Endothelial cell of umbilical vein (primary cell): ENCODE results near the gene GALNT8. TPM values are rescaled to one million over a fixed set of nuclear protein-coding genes. Genes with fewer than 3 reads are reported as not detected.

Experiments
- BruUV-seq: library from RNA; stranded (reverse); fragments of 400-500 nt; replicated peaks from 2 replicates; lab custom pipeline; 2021; lab: Mats Ljungman, UMichigan
- CTCF ChIA-PET: fragments of 300-600, 350-600 bp; sonication (Branson Sonifier 250); formaldehyde crosslinking; loops from one replicate; lab custom pipeline; 2021; ENCODE audit warnings: antibody characterized with exemption, inconsistent platforms; lab: Charles Lee
- POLR2A ChIA-PET: fragments of 300-600, 350-600 bp; sonication (Branson Sonifier 250); formaldehyde crosslinking; loops from one replicate; lab custom pipeline; 2021; ENCODE audit warnings: antibody characterized with exemption, inconsistent platforms; lab: Charles Lee
- DNase-seq: peaks from one replicate; pipeline ENCODE4 v3.0.0-alpha.2; 2011; ENCODE audit warnings: low read depth, low spot score
- FAIRE-seq: peaks from 2 replicates; lab custom pipeline; 2011; peaks lifted over from hg19 to GRCh38; lab: Jason Lieb, UNC
- H2AFZ ChIP-seq: 2 replicates; pipeline ENCODE4 v1.6.0; 2012; ENCODE audit warnings: low read depth, low read length, control low read depth, inconsistent platforms
- H3K27ac ChIP-seq: 2 replicates; pipeline ENCODE4 v1.5.1; 2011; ENCODE audit warnings: low read depth, mild to moderate bottlenecking, control low read depth, low read length, moderate library complexity; ENCODE audit not compliant: insufficient read depth
- H3K27me3 ChIP-seq, 2 experiments: 2 replicates each; pipeline versions ENCODE4 v1.6.0 to v1.6.1; 2011; ENCODE audit warnings: low read length in 2 of 2, mixed read lengths in 1 of 2; ENCODE audit not compliant: control insufficient read depth in 2 of 2, insufficient read depth in 2 of 2
- H3K36me3 ChIP-seq, 2 experiments: 2 replicates in 1 of 2; 3 replicates in 1 of 2; pipeline ENCODE4 v1.5.1; 2011; ENCODE audit warnings: low read length in 2 of 2, mild to moderate bottlenecking in 1 of 2, moderate library complexity in 1 of 2; ENCODE audit not compliant: control insufficient read depth in 2 of 2, insufficient read depth in 2 of 2; ENCODE audit errors: extremely low read depth in 1 of 2
- H3K4me1 ChIP-seq: 3 replicates; pipeline ENCODE4 v1.5.1; 2011; ENCODE audit warnings: mild to moderate bottlenecking, low read length; ENCODE audit not compliant: control insufficient read depth, insufficient read depth; ENCODE audit errors: extremely low read depth
- H3K4me2 ChIP-seq: 2 replicates; pipeline ENCODE4 v1.6.1; 2011; ENCODE audit warnings: low read length, control low read depth, mixed read lengths; ENCODE audit not compliant: insufficient read depth
- H3K4me3 ChIP-seq, 3 experiments: fragments of 200-600 bp in 1 of 3; sonication (generic), shearing (Covaris generic) in 1 of 3; replicated peaks in 1 of 3; 2 replicates each; pipeline ENCODE4 v1.5.1; 2011 to 2016; ENCODE audit warnings: control low read depth in 3 of 3, low read length in 3 of 3, mild to moderate bottlenecking in 2 of 3, inconsistent platforms in 1 of 3, low read depth in 1 of 3, moderate library complexity in 1 of 3; ENCODE audit not compliant: insufficient read depth in 1 of 3
- H3K79me2 ChIP-seq: 2 replicates; pipeline ENCODE4 v1.6.0; 2012; ENCODE audit warnings: low read length, inconsistent platforms; ENCODE audit not compliant: control insufficient read depth, insufficient read depth
- H3K9ac ChIP-seq: replicated peaks from 2 replicates; pipeline ENCODE3; 2011; ENCODE audit warnings: low read length, control low read depth; ENCODE audit not compliant: insufficient read depth; ENCODE audit errors: extremely low read depth
- H3K9me1 ChIP-seq: replicated peaks from 3 replicates; pipeline ENCODE4 v1.6.0; 2011; ENCODE audit warnings: mild to moderate bottlenecking, low read length; ENCODE audit not compliant: control insufficient read depth, insufficient read depth; ENCODE audit errors: extremely low read depth
- H3K9me3 ChIP-seq: replicated peaks from 2 replicates; pipeline ENCODE4 v1.5.1; 2012; ENCODE audit warnings: low read length, inconsistent platforms; ENCODE audit not compliant: control insufficient read depth, insufficient read depth
- H4K20me1 ChIP-seq: replicated peaks from 2 replicates; pipeline ENCODE3; 2011; ENCODE audit warnings: mild to moderate bottlenecking, low read length; ENCODE audit not compliant: control insufficient read depth, insufficient read depth; ENCODE audit errors: extremely low read depth
- CTCF ChIP-seq, 2 donors: IDR thresholded peaks; 1 replicate in 1 of 2; 2 replicates in 1 of 2; pipeline ENCODE4 v1.5.1; 2011; ENCODE audit warnings: low read length in 2 of 2, mild to moderate bottlenecking in 2 of 2, moderate library complexity in 2 of 2, control low read depth in 1 of 2, inconsistent platforms in 1 of 2, low read depth in 1 of 2; ENCODE audit not compliant: insufficient read depth in 1 of 2; ENCODE audit errors: extremely low read depth in 1 of 2
- EZH2 ChIP-seq: IDR thresholded peaks from 2 replicates; pipeline ENCODE4 v1.6.1; 2012; ENCODE audit warnings: borderline replicate concordance, low read depth, mild to moderate bottlenecking, moderate library complexity, low read length, inconsistent platforms; ENCODE audit not compliant: severe bottlenecking
- FOS ChIP-seq: IDR thresholded peaks from 2 replicates; pipeline ENCODE4 v1.6.1; 2011; ENCODE audit warnings: mild to moderate bottlenecking, low read length, moderate library complexity, borderline replicate concordance; ENCODE audit not compliant: insufficient read depth
- GATA2 ChIP-seq: IDR thresholded peaks from 2 replicates; pipeline ENCODE4 v1.7.0; 2011; ENCODE audit warnings: low read depth, mild to moderate bottlenecking, moderate library complexity, mixed read lengths, low read length; ENCODE audit not compliant: insufficient read length, insufficient read depth
- JUN ChIP-seq: IDR thresholded peaks from 2 replicates; pipeline ENCODE4 v1.6.1; 2011; ENCODE audit warnings: borderline replicate concordance, low read depth; ENCODE audit not compliant: insufficient read length, insufficient read depth
- MAX ChIP-seq: IDR thresholded peaks from 2 replicates; pipeline ENCODE4 v1.6.1; 2011; ENCODE audit not compliant: insufficient read depth, insufficient read length
- MYC ChIP-seq: IDR thresholded peaks from one replicate; pipeline ENCODE4 v1.6.1; 2011; ENCODE audit warnings: mild to moderate bottlenecking, low read depth, low read length
- POLR2A ChIP-seq: IDR thresholded peaks from 2 replicates; pipeline ENCODE4 v1.6.1; 2012; ENCODE audit warnings: low read depth, mild to moderate bottlenecking, control low read depth, low read length
- POLR2AphosphoS5 ChIP-seq: IDR thresholded peaks from 2 replicates; pipeline ENCODE4 v1.6.1; 2012; ENCODE audit warnings: low read depth, mild to moderate bottlenecking, control low read depth, low read length, moderate library complexity; ENCODE audit not compliant: insufficient read depth
- dilution Hi-C: fragments of 300-500 bp; cut with MboI; formaldehyde crosslinking; loops from one replicate; pipeline ENCODE4 v1.15.0; 2019; ENCODE audit warnings: low sequenced_read_pairs; ENCODE audit not compliant: extremely low pct_ligation_motif_present
- intact Hi-C: fragments of 100-400 bp; cut with micrococcal nuclease; formaldehyde crosslinking; loops from one replicate; pipeline ENCODE4 v1.10.0; 2022
- polyA plus RNA-seq, 4 experiments: library from polyadenylated mRNA; depleted of rRNA in 3 of 4; stranded (reverse) in 3 of 4; unstranded in 1 of 4; fragments of >200 nt; gene quantifications; 2 replicates each; pipeline versions ENCODE4 v1.2.1 to v1.2.3, GENCODE V29; 2011 to 2012; ENCODE audit warnings: missing spikeins in 1 of 4
- total RNA-seq: library from RNA; stranded (reverse); gene quantifications from 2 replicates; pipeline ENCODE4 v1.2.3, GENCODE V29; 2021

The GALNT8 gene
- total and polyA plus RNA-seq, 2 donors (not counting 3 experiments of a cell fraction or from before 2014, with no cell fraction given): 0.03 to 0.09 TPM

GRCh38 chr12:4771960-4772566 lies 51.9 kb downstream of the GALNT8 start:
- Histone ChIP-seq H2AFZ (no peak overlapping the region), H3K4me3 (no peak overlapping the region), H3K36me3 (no peaks in the 10 kb centered on the region), H3K27ac (no peak overlapping the region), H4K20me1 (no peaks in the 10 kb centered on the region), H3K4me2 (no peak overlapping the region), H3K9me1 (no peaks in the 10 kb centered on the region), H3K4me1 (no peaks in the 10 kb centered on the region), H3K27me3 (peaks cover 0 to 7% of the 10 kb centered on the region in 2 experiments), H3K9me3 (no peaks in the 10 kb centered on the region), H3K9ac (no peak overlapping the region), H3K79me2 (no peaks in the 10 kb centered on the region)
- dilution Hi-C loops (no loop called here), intact Hi-C loops (no loop called here)
- DNase-seq: no peak
- BruUV-seq: no TSS peak
- no peak for FAIRE-seq
- TF ChIP-seq POLR2AphosphoS5: no peak
- no peak for TF ChIP-seq GATA2
- no peak for TF ChIP-seq MAX
- TF ChIP-seq EZH2: no peak
- TF ChIP-seq FOS: no peak
- TF ChIP-seq POLR2A: no peak
- no peak for TF ChIP-seq CTCF (IDR thresholded peaks at IDR 0.05; ENCODE audit: extremely low read depth in 1 of 2, insufficient read depth in 1 of 2, low read depth in 1 of 2, low read length in 2 of 2)
- no peak for TF ChIP-seq JUN
- no peak for TF ChIP-seq MYC
- ChIA-PET CTCF (no interaction called here), POLR2A (no interaction called here)
